ENCODE data around the gene LTF.

DNA sequence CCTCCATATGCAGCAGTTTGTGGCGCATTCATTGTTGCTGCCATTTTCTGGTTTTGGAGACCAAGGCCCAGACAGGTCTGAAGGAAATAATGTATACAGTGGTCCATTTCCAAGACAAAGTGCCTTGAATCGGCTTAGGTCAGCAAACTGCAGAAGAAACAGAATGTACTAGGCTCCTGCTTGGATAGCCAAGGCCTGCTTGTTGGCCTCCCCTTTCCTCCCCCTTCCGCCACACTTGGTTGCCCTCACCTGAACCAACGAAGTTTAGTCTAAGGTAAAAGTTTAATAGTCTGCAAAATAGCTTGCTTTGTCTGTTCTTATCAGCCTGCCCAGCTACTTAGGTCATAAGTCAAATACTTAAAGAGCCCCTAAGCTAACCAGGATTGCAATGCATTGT, 21.1 kb upstream of the LTF start:
- no peak for TF ChIP-seq ELF4 (IDR thresholded peaks at IDR 0.05)
- TF ChIP-seq L3MBTL2 (conservative IDR thresholded peaks at IDR 0.05): no peak
- TF ChIP-seq ARNT (IDR thresholded peaks at IDR 0.05): no peak
- TF ChIP-seq SUZ12 (IDR thresholded peaks at IDR 0.05): no peak
